Left lung (tissue), 10 donors: ENCODE data around the gene ZNF790. TPM values are rescaled to one million over a fixed set of nuclear protein-coding genes. Genes with fewer than 3 reads are reported as not detected.

Experiments
- ATAC-seq: fragments of 200-7000 bp; cut with Tn5 transposase; one replicate; pipeline ENCODE4 v1.9.1; 2020; ENCODE audit warnings: moderate library complexity
- DNase-seq, 4 donors: peaks; one replicate each; pipeline ENCODE4 v3.0.0-alpha.2; 2013 to 2020
- H3K27ac ChIP-seq, 2 donors: fragments of 200-600 bp; sonication (generic) in 1 of 2; one replicate each; pipeline versions ENCODE4 v1.5.0 to v1.8.0; 2020 to 2021
- H3K27me3 ChIP-seq, 2 donors: fragments of 200-600 bp; sonication (generic) in 1 of 2; one replicate each; pipeline versions ENCODE4 v1.5.0 to v1.8.0; 2020 to 2021
- H3K36me3 ChIP-seq, 2 donors: fragments of 200-600 bp; sonication (generic) in 1 of 2; one replicate each; pipeline versions ENCODE4 v1.5.0 to v1.8.0; 2020 to 2021
- H3K4me1 ChIP-seq, 2 donors: fragments of 200-600 bp; one replicate each; pipeline ENCODE4 v1.8.0; 2021
- H3K4me3 ChIP-seq, 2 donors: fragments of 200-600 bp; sonication (generic) in 1 of 2; one replicate each; pipeline versions ENCODE4 v1.5.0 to v1.8.0; 2020 to 2021; ENCODE audit warnings: mild to moderate bottlenecking in 1 of 2
- H3K9me3 ChIP-seq, 2 donors: fragments of 200-600 bp; sonication (generic) in 1 of 2; one replicate each; pipeline versions ENCODE4 v1.5.0 to v1.8.0; 2020 to 2021
- intact Hi-C, 2 donors: fragments of 100-400 bp; cut with DNase I; formaldehyde crosslinking; loops; one replicate each; pipeline versions ENCODE4 v1.11.2 to v1.14.2; 2022
- polyA plus RNA-seq, 6 donors: library from polyadenylated mRNA; unstranded; fragments of 120-200 nt; gene quantifications; one replicate each; pipeline ENCODE4 v1.2.1, GENCODE V29; 2013; ENCODE audit not compliant: insufficient read length in 6 of 6
- total RNA-seq, 2 donors: library from RNA; stranded (reverse); fragmentation: NEBNext Ultra II Directional; extraction: Animal tissue kit (Norgen Biotek cat#: 25700); gene quantifications; one replicate each; pipeline ENCODE4 v1.2.1, GENCODE V29; 2021
- TF ChIP-seq, protein P1 (sequence below), 2 donors: fragments of 200-600 bp; sonication (generic) in 1 of 2; IDR thresholded peaks; one replicate each; pipeline versions ENCODE4 v1.5.0 to v1.8.0; 2021; ENCODE audit warnings: antibody characterized with exemption in 2 of 2
- donor health status: DM: no; HTN: yes; CAD: no.
- donor health status: DM: no; HTN: no; CAD: no.

The ZNF790 gene
- total and polyA plus RNA-seq, 8 donors = 6.8 to 15.1 (median 12.4) TPM

DNA sequence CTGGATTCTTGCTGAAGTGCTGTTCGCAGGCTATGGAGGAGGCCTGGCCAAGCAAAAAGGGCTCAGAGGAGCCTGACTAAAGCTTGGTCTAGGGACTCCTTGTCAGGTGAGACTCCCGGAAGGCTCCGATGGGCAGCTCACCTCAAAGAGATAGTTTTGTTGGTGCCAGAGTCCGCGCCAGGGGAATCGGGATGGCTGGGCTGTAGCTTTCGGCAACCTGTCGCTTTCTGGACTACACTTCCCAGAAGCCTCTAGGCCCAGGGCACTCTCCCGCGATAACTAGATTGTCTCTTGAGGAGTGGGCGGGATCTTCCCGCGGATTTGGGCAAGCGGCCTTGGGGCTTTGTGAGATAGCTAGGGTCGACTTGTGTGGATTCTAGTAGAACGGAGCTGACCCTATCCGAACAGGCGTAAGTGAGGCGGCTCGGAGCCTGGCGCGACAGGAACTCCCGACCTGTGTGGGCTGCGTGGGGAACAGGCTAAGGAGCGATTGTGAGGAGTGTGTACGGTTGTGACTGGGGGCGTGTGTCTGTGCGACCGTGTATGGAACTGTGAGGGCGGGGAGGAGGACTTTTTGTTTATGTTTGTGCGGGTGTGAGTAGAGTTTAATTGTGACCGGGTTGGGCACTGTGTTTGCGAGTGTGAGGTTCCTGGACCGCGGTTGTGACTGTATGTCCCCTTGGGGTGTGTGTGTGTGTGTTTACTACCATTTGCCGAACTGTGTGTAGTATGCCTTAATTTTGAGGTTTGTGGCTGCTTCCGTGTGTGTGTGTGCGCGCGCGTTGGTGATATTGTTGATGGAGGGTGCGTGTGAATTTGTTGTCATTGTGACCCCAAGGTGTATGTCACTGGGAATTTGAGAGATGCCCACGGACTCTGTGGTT, 12.6 kb upstream of the ZNF790 start, which contains the start of gene ZNF345:
ZNF345 (plus strand) TSS at position 318 of the 884 bp plus-strand sequence. CDS start 25,955 bp downstream, outside the sequence.
- Histone ChIP-seq H3K27ac (peak within 1 kb of the TSS; percentile 84 to 90), H3K36me3 (peaks cover 0 to 36% of the 10 kb centered on the region in 2 donors), H3K9me3 (peaks cover 0 to 41% of the 10 kb centered on the region in 2 donors), H3K27me3 (no peaks in the 10 kb centered on the region), H3K4me1 (peaks cover 4 to 9% of the 10 kb centered on the region in 2 donors), H3K4me3 (peak within 1 kb of the TSS; percentile 69 to 73)
- TF ChIP-seq, protein P1, sequence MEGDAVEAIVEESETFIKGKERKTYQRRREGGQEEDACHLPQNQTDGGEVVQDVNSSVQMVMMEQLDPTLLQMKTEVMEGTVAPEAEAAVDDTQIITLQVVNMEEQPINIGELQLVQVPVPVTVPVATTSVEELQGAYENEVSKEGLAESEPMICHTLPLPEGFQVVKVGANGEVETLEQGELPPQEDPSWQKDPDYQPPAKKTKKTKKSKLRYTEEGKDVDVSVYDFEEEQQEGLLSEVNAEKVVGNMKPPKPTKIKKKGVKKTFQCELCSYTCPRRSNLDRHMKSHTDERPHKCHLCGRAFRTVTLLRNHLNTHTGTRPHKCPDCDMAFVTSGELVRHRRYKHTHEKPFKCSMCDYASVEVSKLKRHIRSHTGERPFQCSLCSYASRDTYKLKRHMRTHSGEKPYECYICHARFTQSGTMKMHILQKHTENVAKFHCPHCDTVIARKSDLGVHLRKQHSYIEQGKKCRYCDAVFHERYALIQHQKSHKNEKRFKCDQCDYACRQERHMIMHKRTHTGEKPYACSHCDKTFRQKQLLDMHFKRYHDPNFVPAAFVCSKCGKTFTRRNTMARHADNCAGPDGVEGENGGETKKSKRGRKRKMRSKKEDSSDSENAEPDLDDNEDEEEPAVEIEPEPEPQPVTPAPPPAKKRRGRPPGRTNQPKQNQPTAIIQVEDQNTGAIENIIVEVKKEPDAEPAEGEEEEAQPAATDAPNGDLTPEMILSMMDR (IDR thresholded peaks at IDR 0.05) = no peak
- DNase-seq (peak; percentile 90 to 98 (median 94)), ATAC-seq (peak; percentile 95)
- intact Hi-C loops = no loop called here

DNA sequence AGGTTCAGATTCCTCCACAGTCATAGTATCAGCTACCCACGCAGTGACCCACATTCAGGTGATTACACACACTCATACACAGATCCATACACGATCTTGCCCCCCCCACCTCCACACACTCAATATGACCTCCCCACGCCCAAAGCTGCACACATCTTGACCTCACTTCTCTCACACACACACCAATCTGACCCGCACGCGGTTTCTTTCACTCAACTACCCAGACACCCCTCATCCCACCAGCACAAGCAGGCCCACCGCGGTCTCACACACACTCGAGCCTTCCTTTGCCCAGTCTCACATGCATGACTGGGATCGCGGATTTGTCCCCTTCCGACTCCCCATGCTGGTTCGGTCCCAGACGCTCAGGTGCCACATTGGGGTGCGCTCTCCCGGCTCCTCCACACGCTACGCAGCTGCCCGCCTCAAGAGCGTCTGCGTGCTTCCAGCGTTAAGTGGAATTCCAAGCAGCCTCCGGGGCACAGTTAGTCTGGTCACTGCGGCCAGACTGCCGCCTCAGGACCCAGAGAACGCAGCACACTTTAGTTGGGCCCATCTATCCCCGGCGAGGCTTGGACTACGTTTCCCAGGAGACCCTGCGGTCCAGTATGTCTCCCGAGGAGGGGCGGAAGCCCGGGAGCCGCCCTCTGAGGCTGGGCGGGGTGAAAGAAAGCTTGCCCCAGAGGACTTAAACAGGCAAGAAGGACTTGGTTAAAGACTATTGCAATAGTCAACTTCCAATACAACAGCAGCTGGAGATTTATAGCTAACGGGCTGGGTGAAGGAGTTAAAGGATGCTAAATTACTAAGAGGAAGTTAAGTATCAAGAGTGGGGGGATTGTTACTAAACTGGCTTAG, 11.7 kb upstream of the ZNF790 start:
- H3K27ac ChIP-seq = peak overlapping the region; percentile 84 to 90
- peaks cover 0 to 41% of the 10 kb centered on the region in 2 donors for H3K9me3 ChIP-seq
- peaks cover 0 to 31% of the 10 kb centered on the region in 2 donors for H3K36me3 ChIP-seq
- H3K4me3 ChIP-seq = peak overlapping the region; percentile 69 to 73
- peak; percentile 93 to 96 (median 94) for DNase-seq
- peaks cover 4 to 9% of the 10 kb centered on the region in 2 donors for H3K4me1 ChIP-seq
- H3K27me3 ChIP-seq = no peaks in the 10 kb centered on the region
- intact Hi-C loops = no loop called here
- ATAC-seq = peak; percentile 99
- TF ChIP-seq, protein P1 (IDR thresholded peaks at IDR 0.05) = no peak

DNA sequence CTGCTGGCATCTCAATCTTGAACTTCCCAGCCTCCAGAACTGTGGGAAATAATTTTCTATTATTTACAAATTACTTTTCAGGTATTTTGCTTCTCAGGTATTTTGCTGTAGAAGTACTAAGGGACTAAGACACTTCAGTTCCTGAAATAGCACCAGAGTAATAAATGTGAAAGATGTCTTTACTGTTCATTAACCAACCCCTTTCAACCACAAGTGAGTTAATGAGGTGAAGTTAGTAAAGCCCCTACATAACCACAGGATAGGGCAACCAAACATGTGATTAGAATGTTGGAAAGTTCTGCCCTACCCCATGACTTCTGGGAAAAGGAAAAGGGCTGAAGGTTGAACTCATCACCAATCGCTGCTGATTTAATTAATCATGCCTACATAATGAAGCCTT, 9.8 kb upstream of the ZNF790 start:
- no peak for ATAC-seq
- intact Hi-C loops = no loop called here
- H3K4me3 ChIP-seq = no peak overlapping the region
- H3K27ac ChIP-seq = no peak overlapping the region
- peaks cover 4 to 9% of the 10 kb centered on the region in 2 donors for H3K4me1 ChIP-seq
- TF ChIP-seq, protein P1 (IDR thresholded peaks at IDR 0.05) = no peak
- no peak for DNase-seq
- peaks cover 0 to 43% of the 10 kb centered on the region in 2 donors for H3K9me3 ChIP-seq
- H3K27me3 ChIP-seq = no peaks in the 10 kb centered on the region
- peaks cover 0 to 31% of the 10 kb centered on the region in 2 donors for H3K36me3 ChIP-seq

DNA sequence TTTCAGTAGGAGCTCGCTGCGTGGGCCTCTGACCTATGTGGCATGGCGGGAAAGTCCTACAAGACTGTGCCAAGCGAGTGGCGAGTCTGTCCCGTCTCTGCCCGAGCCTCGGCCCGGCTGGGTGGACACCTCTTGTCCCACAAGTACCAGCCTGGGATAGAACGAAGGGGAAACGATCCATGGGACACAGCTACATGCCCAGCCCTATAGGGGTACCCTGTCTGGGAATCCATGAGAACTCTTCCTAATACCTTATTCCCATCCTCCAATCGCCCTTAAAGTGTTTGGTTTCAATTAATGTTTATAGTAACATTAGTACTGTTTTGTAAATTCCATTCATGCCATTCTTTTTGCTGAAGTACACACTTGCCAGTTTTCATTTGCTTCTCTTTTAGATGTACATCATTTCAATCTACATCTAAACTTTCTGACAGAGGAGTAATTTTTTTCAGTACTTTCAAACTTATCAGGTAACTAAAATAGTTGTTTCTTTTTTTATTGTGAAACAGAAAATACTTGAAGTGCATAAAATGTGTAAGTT, 667 bp upstream of the ZNF790 start:
- Histone ChIP-seq H3K9me3 (peaks cover 0 to 64% of the 10 kb centered on the region in 2 donors), H3K27ac (peak overlapping the region; percentile 89 to 90), H3K4me3 (peak overlapping the region; percentile 63 to 64), H3K36me3 (peaks cover 0 to 30% of the 10 kb centered on the region in 2 donors), H3K27me3 (no peaks in the 10 kb centered on the region), H3K4me1 (peaks cover 0 to 13% of the 10 kb centered on the region in 2 donors)
- TF ChIP-seq, protein P1 (IDR thresholded peaks at IDR 0.05) = no peak
- DNase-seq (peak in 1 of 4 donors; percentile 79), ATAC-seq (peak; percentile 25)
- intact Hi-C loops = no loop called here
